Panc1 (cell line): Measurements from ENCODE around the gene ITGA11. TPM values are rescaled to one million over a fixed set of nuclear protein-coding genes. Genes with fewer than 3 reads are reported as not detected.

Source experiments
- ATAC-seq: fragments of 200-7000 bp; cut with Tn5 transposase; 2 replicates; pipeline ENCODE4 v1.9.1; 2020; ENCODE audit warnings: mild to moderate bottlenecking, moderate library complexity
- BruUV-seq: library from RNA; stranded (reverse); fragments of 400-500 nt; replicated peaks from 2 replicates; lab custom pipeline; 2021; lab: Mats Ljungman, UMichigan
- CTCF ChIA-PET: fragments of 300-600 bp; sonication (Branson Sonifier 250); formaldehyde crosslinking; loops from one replicate; lab custom pipeline; 2022; ENCODE audit warnings: antibody characterized with exemption; lab: Charles Lee
- POLR2A ChIA-PET: fragments of 300-600 bp; sonication (Branson Sonifier 250); formaldehyde crosslinking; loops from one replicate; lab custom pipeline; 2022; ENCODE audit warnings: antibody characterized with exemption; lab: Charles Lee
- DNase-seq: peaks from one replicate; pipeline ENCODE4 v3.0.0-alpha.2; 2010; ENCODE audit warnings: low read depth, low spot score
- H3K27ac ChIP-seq: 2 replicates; pipeline ENCODE4 v1.5.1; 2011; ENCODE audit warnings: mild to moderate bottlenecking, low read length, inconsistent platforms
- H3K27me3 ChIP-seq: fragments of 200-500 bp; sonication (Bioruptor generic); 2 replicates; pipeline ENCODE4 v1.6.0; 2014; ENCODE audit warnings: low read length, inconsistent platforms; ENCODE audit not compliant: control insufficient read depth, insufficient read depth
- H3K36me3 ChIP-seq: fragments of 200-500 bp; sonication (Bioruptor generic); 2 replicates; pipeline ENCODE4 v1.5.1; 2014; ENCODE audit warnings: inconsistent platforms, mild to moderate bottlenecking, low read length, moderate library complexity; ENCODE audit not compliant: control insufficient read depth, insufficient read depth
- H3K4me1 ChIP-seq: 2 replicates; pipeline ENCODE4 v1.5.1; 2011; ENCODE audit warnings: inconsistent platforms, mild to moderate bottlenecking, low read length, moderate library complexity; ENCODE audit not compliant: control insufficient read depth, insufficient read depth
- H3K4me3 ChIP-seq, 2 experiments: 2 replicates each; pipeline ENCODE4 v1.5.1; 2011 to 2012; ENCODE audit warnings: low read depth in 2 of 2, low read length in 2 of 2, mild to moderate bottlenecking in 2 of 2, inconsistent platforms in 1 of 2, moderate library complexity in 1 of 2
- H3K9me3 ChIP-seq: fragments of 200-500 bp; sonication (Bioruptor generic); 2 replicates; pipeline ENCODE4 v1.5.1; 2014; ENCODE audit warnings: low read depth, mild to moderate bottlenecking, inconsistent platforms, low read length, moderate library complexity; ENCODE audit not compliant: control insufficient read depth, insufficient read depth
- POLR2AphosphoS5 ChIP-seq: IDR thresholded peaks from 2 replicates; pipeline ENCODE4 v1.6.1; 2012; ENCODE audit warnings: mild to moderate bottlenecking, low read depth, low read length, moderate library complexity
- REST ChIP-seq, 2 experiments: IDR thresholded peaks; 2 replicates each; pipeline ENCODE4 v1.6.1; 2011 to 2012; ENCODE audit warnings: low read depth in 2 of 2, control low read depth in 1 of 2, low read length in 1 of 2, mild to moderate bottlenecking in 1 of 2, moderate library complexity in 1 of 2; ENCODE audit not compliant: insufficient read depth in 1 of 2
- SIN3A ChIP-seq: IDR thresholded peaks from 2 replicates; pipeline ENCODE4 v1.6.1; 2012; ENCODE audit warnings: low read depth, mild to moderate bottlenecking, low read length, moderate library complexity, borderline replicate concordance; ENCODE audit not compliant: insufficient read depth
- TCF7L2 ChIP-seq: IDR thresholded peaks from 2 replicates; pipeline ENCODE4 v1.6.1; 2011; ENCODE audit warnings: mild to moderate bottlenecking, low read depth, low read length, inconsistent platforms
- in situ Hi-C: cut with HindIII; loops from 2 replicates; pipeline ENCODE4 v1.10.0; 2016; ENCODE audit warnings: low sequenced_read_pairs, low pct_unique_long_range_greater_than_20kb
- intact Hi-C: fragments of 100-400 bp; cut with micrococcal nuclease; formaldehyde crosslinking; loops from one replicate; pipeline ENCODE4 v1.10.0; 2022; ENCODE audit not compliant: unreplicated experiment
- total RNA-seq: library from RNA; stranded (reverse); gene quantifications from one replicate; pipeline ENCODE4 v1.2.1, GENCODE V29; 2021; ENCODE audit not compliant: unreplicated experiment
- TF ChIP-seq, protein P1 (sequence below): fragments of 450-650 bp; IDR thresholded peaks from 2 replicates; pipeline ENCODE4 v1.5.1; 2017; ENCODE audit warnings: mild to moderate bottlenecking

Gene ITGA11
- total RNA-seq, 1 experiment from 2014 or later, result 0.28 TPM

- Histone ChIP-seq H3K27me3 (no peaks in the 10 kb centered on the region), H3K36me3 (no peaks in the 10 kb centered on the region), H3K4me3 (no peak overlapping the region), H3K9me3 (no peaks in the 10 kb centered on the region), H3K4me1 (no peaks in the 10 kb centered on the region), H3K27ac (no peak overlapping the region)
- BruUV-seq, result no TSS peak
- POLR2A ChIA-PET, result no interaction called here
- CTCF ChIA-PET, result interaction anchor here (0.6 to 1.0 kb wide), 3 partner anchors 9 to 139 kb away, joined by 3 to 4 read pairs (median 4); no protein-coding TSS in a partner anchor
- intact Hi-C loops (no loop called here), in situ Hi-C loops (no loop called here)
- no peak for ATAC-seq
- TF ChIP-seq POLR2AphosphoS5 (no peak), TCF7L2 (no peak), REST (IDR thresholded peaks at IDR 0.05; ENCODE audit: insufficient read depth in 1 of 2, low read depth in 2 of 2, low read length in 1 of 2) (no peak), SIN3A (no peak)
- TF ChIP-seq, protein P1, sequence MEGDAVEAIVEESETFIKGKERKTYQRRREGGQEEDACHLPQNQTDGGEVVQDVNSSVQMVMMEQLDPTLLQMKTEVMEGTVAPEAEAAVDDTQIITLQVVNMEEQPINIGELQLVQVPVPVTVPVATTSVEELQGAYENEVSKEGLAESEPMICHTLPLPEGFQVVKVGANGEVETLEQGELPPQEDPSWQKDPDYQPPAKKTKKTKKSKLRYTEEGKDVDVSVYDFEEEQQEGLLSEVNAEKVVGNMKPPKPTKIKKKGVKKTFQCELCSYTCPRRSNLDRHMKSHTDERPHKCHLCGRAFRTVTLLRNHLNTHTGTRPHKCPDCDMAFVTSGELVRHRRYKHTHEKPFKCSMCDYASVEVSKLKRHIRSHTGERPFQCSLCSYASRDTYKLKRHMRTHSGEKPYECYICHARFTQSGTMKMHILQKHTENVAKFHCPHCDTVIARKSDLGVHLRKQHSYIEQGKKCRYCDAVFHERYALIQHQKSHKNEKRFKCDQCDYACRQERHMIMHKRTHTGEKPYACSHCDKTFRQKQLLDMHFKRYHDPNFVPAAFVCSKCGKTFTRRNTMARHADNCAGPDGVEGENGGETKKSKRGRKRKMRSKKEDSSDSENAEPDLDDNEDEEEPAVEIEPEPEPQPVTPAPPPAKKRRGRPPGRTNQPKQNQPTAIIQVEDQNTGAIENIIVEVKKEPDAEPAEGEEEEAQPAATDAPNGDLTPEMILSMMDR, result no peak
- no peak for DNase-seq
Observed at GRCh38 chr15:68315495-68316031, 116.4 kb downstream of the ITGA11 start.

GRCh38 chr15:68315035-68315434 is 116.9 kb downstream of the ITGA11 start:
- in situ Hi-C loops (no loop called here), intact Hi-C loops (no loop called here)
- Histone ChIP-seq H3K4me3 (no peak overlapping the region), H3K9me3 (no peaks in the 10 kb centered on the region), H3K4me1 (no peaks in the 10 kb centered on the region), H3K27me3 (no peaks in the 10 kb centered on the region), H3K36me3 (no peaks in the 10 kb centered on the region), H3K27ac (no peak overlapping the region)
- ChIA-PET CTCF (interaction anchor here (1.0 kb wide), 1 partner anchor 8 kb away, joined by 4 read pairs; no protein-coding TSS in a partner anchor), POLR2A (no interaction called here)
- ATAC-seq, result no peak
- DNase-seq, result no peak
- no TSS peak for BruUV-seq
- TF ChIP-seq, protein P1, result no peak
- no peak for TF ChIP-seq POLR2AphosphoS5
- no peak for TF ChIP-seq SIN3A
- TF ChIP-seq TCF7L2, result no peak
- no peak for TF ChIP-seq REST (IDR thresholded peaks at IDR 0.05; ENCODE audit: insufficient read depth in 1 of 2, low read depth in 2 of 2, low read length in 1 of 2)
